Activated CD8-positive, alpha-beta T cell treated with anti-CD3 and anti-CD28 coated beads, Interleukin-2, amount 10 ng/mL, durations not matched to agents 7 days and 5 days (primary cell): ENCODE results near the gene CELF4. TPM values are rescaled to one million over a fixed set of nuclear protein-coding genes. Genes with fewer than 3 reads are reported as not detected.

Experiments used
- ATAC-seq: fragments of 150-1000 bp; cut with Tn5 transposase; one replicate; pipeline ENCODE4 v1.10.0; 2021; ENCODE audit warnings: moderate library complexity
- CTCF ChIA-PET: fragments of 350-600 bp; sonication (Branson Sonifier 250); formaldehyde crosslinking; loops from one replicate; lab custom pipeline; 2021; ENCODE audit warnings: antibody characterized with exemption; lab: Charles Lee
- POLR2A ChIA-PET: fragments of 350-600 bp; sonication (Branson Sonifier 250); formaldehyde crosslinking; loops from one replicate; lab custom pipeline; 2021; ENCODE audit warnings: antibody characterized with exemption; lab: Charles Lee
- DNase-seq: peaks from one replicate; pipeline ENCODE4 v3.0.0-alpha.2; 2020
- H3K27ac Mint-ChIP-seq: one replicate; pipeline ENCODE4 v1.8.0; 2021; ENCODE audit warnings: mild to moderate bottlenecking, mixed read lengths
- H3K27me3 Mint-ChIP-seq: one replicate; pipeline ENCODE4 v1.8.0; 2021; ENCODE audit warnings: low read depth, mixed read lengths
- H3K36me3 Mint-ChIP-seq: one replicate; pipeline ENCODE4 v1.8.0; 2021; ENCODE audit warnings: low read depth, mixed read lengths
- H3K4me1 Mint-ChIP-seq: one replicate; pipeline ENCODE4 v1.8.0; 2021; ENCODE audit warnings: low read depth, mixed read lengths
- H3K4me3 Mint-ChIP-seq: one replicate; pipeline ENCODE4 v1.8.0; 2021; ENCODE audit warnings: mild to moderate bottlenecking, mixed read lengths
- H3K9me3 Mint-ChIP-seq: one replicate; pipeline ENCODE4 v1.8.0; 2022; ENCODE audit warnings: mixed read lengths; ENCODE audit not compliant: insufficient read depth
- total RNA-seq, 2 experiments: library from RNA; stranded (reverse); gene quantifications; one replicate each; pipeline ENCODE4 v1.2.3, GENCODE V29; 2021

Gene CELF4
- not detected for total RNA-seq

- no peak for DNase-seq
- H3K4me3 Mint-ChIP-seq: peak within 1 kb of the TSS; percentile 28
- no peak for ATAC-seq
- H3K36me3 Mint-ChIP-seq: no peaks in the 10 kb centered on the region
- no peak within 1 kb of the TSS for H3K27ac Mint-ChIP-seq
- no peaks in the 10 kb centered on the region for H3K9me3 Mint-ChIP-seq
- CTCF ChIA-PET: no interaction called here
- H3K27me3 Mint-ChIP-seq: peaks cover 52% of the 10 kb centered on the region
- H3K4me1 Mint-ChIP-seq: peaks cover 4% of the 10 kb centered on the region
- POLR2A ChIA-PET: no interaction called here
Measured at GRCh38 chr18:37565101-37565976, at the start of gene CELF4. CELF4 (minus strand) TSS chr18:37565798.

- Mint-ChIP-seq H3K9me3 (no peaks in the 10 kb centered on the region), H3K4me3 (no peak overlapping the region), H3K36me3 (no peaks in the 10 kb centered on the region), H3K4me1 (no peaks in the 10 kb centered on the region), H3K27me3 (no peaks in the 10 kb centered on the region), H3K27ac (no peak overlapping the region)
- ATAC-seq: no peak
- ChIA-PET POLR2A (no interaction called here), CTCF (no interaction called here)
- no peak for DNase-seq
Measured at GRCh38 chr18:37613253-37613565, 47.6 kb upstream of the CELF4 start.

GRCh38 chr18:37612524-37613252 lies 47.1 kb upstream of the CELF4 start:
- Mint-ChIP-seq H3K9me3 (no peaks in the 10 kb centered on the region), H3K36me3 (no peaks in the 10 kb centered on the region), H3K27me3 (no peaks in the 10 kb centered on the region), H3K4me3 (no peak overlapping the region), H3K4me1 (no peaks in the 10 kb centered on the region), H3K27ac (no peak overlapping the region)
- ChIA-PET CTCF (no interaction called here), POLR2A (no interaction called here)
- DNase-seq (no peak), ATAC-seq (no peak)

GRCh38 chr18:37611614-37612279 lies 46.1 kb upstream of the CELF4 start:
- Mint-ChIP-seq H3K4me3 (no peak overlapping the region), H3K27ac (no peak overlapping the region), H3K27me3 (no peaks in the 10 kb centered on the region), H3K36me3 (no peaks in the 10 kb centered on the region), H3K9me3 (no peaks in the 10 kb centered on the region), H3K4me1 (no peaks in the 10 kb centered on the region)
- ChIA-PET CTCF (no interaction called here), POLR2A (interaction anchor here (0.6 kb wide), 1 partner anchor 65 kb away, joined by 3 read pairs; no protein-coding TSS in a partner anchor)
- ATAC-seq (no peak), DNase-seq (no peak)

- Mint-ChIP-seq H3K4me3 (no peak overlapping the region), H3K9me3 (no peaks in the 10 kb centered on the region), H3K36me3 (no peaks in the 10 kb centered on the region), H3K27ac (no peak overlapping the region), H3K4me1 (no peaks in the 10 kb centered on the region), H3K27me3 (no peaks in the 10 kb centered on the region)
- no peak for ATAC-seq
- no peak for DNase-seq
- POLR2A ChIA-PET: no interaction called here
- CTCF ChIA-PET: no interaction called here
Measured at GRCh38 chr18:37608876-37609275, 43.3 kb upstream of the CELF4 start.

- ChIA-PET POLR2A (no interaction called here), CTCF (no interaction called here)
- Mint-ChIP-seq H3K27me3 (no peaks in the 10 kb centered on the region), H3K9me3 (no peaks in the 10 kb centered on the region), H3K36me3 (no peaks in the 10 kb centered on the region), H3K4me3 (no peak overlapping the region), H3K4me1 (no peaks in the 10 kb centered on the region), H3K27ac (no peak overlapping the region)
- DNase-seq: no peak
- ATAC-seq: no peak
Measured at GRCh38 chr18:37607281-37607680, 41.7 kb upstream of the CELF4 start.

GRCh38 chr18:37604032-37604431 lies 38.4 kb upstream of the CELF4 start:
- Mint-ChIP-seq H3K4me1 (no peaks in the 10 kb centered on the region), H3K27me3 (no peaks in the 10 kb centered on the region), H3K27ac (no peak overlapping the region), H3K4me3 (no peak overlapping the region), H3K36me3 (no peaks in the 10 kb centered on the region), H3K9me3 (no peaks in the 10 kb centered on the region)
- POLR2A ChIA-PET: no interaction called here
- DNase-seq (no peak), ATAC-seq (no peak)
- CTCF ChIA-PET: no interaction called here

- ChIA-PET POLR2A (no interaction called here), CTCF (no interaction called here)
- Mint-ChIP-seq H3K27me3 (no peaks in the 10 kb centered on the region), H3K27ac (no peak overlapping the region), H3K36me3 (no peaks in the 10 kb centered on the region), H3K4me1 (no peaks in the 10 kb centered on the region), H3K4me3 (no peak overlapping the region), H3K9me3 (no peaks in the 10 kb centered on the region)
- DNase-seq: no peak
- ATAC-seq: no peak
Measured at GRCh38 chr18:37598966-37599896, 33.6 kb upstream of the CELF4 start.

GRCh38 chr18:37598396-37598795 lies 32.8 kb upstream of the CELF4 start:
- H3K4me1 Mint-ChIP-seq: no peaks in the 10 kb centered on the region
- ATAC-seq (no peak), DNase-seq (no peak)
- no peaks in the 10 kb centered on the region for H3K27me3 Mint-ChIP-seq
- ChIA-PET POLR2A (no interaction called here), CTCF (no interaction called here)
- no peak overlapping the region for H3K27ac Mint-ChIP-seq
- H3K36me3 Mint-ChIP-seq: no peaks in the 10 kb centered on the region
- no peak overlapping the region for H3K4me3 Mint-ChIP-seq
- no peaks in the 10 kb centered on the region for H3K9me3 Mint-ChIP-seq

- POLR2A ChIA-PET: no interaction called here
- CTCF ChIA-PET: no interaction called here
- Mint-ChIP-seq H3K9me3 (no peaks in the 10 kb centered on the region), H3K36me3 (no peaks in the 10 kb centered on the region), H3K27ac (no peak overlapping the region), H3K4me1 (no peaks in the 10 kb centered on the region), H3K27me3 (no peaks in the 10 kb centered on the region), H3K4me3 (no peak overlapping the region)
- no peak for DNase-seq
- ATAC-seq: no peak
Measured at GRCh38 chr18:37590346-37590745, 24.7 kb upstream of the CELF4 start.

- ATAC-seq (no peak), DNase-seq (no peak)
- H3K36me3 Mint-ChIP-seq: no peaks in the 10 kb centered on the region
- no peaks in the 10 kb centered on the region for H3K9me3 Mint-ChIP-seq
- no peak overlapping the region for H3K4me3 Mint-ChIP-seq
- no peaks in the 10 kb centered on the region for H3K4me1 Mint-ChIP-seq
- H3K27ac Mint-ChIP-seq: no peak overlapping the region
- H3K27me3 Mint-ChIP-seq: no peaks in the 10 kb centered on the region
- CTCF ChIA-PET: no interaction called here
- POLR2A ChIA-PET: no interaction called here
Measured at GRCh38 chr18:37588289-37588688, 22.7 kb upstream of the CELF4 start.
